HCT116 (cell line): Measurements from ENCODE around the gene CSNK2A1.

Experiments used
- POLR2A ChIP-seq: IDR thresholded peaks from 2 replicates; pipeline ENCODE4 v1.7.0; 2011; ENCODE audit warnings: borderline replicate concordance; ENCODE audit not compliant: insufficient read depth, insufficient read length; ENCODE audit errors: extremely low read depth
- SIN3A ChIP-seq: IDR thresholded peaks from 2 replicates; pipeline ENCODE4 v1.6.1; 2012; ENCODE audit warnings: low read depth
- TF ChIP-seq, protein P1 (sequence below), 3 experiments: fragments of 200-600 bp in 1 of 3; sonication (generic) in 1 of 3; IDR thresholded peaks in 2 of 3; conservative IDR thresholded peaks in 1 of 3; 2 replicates each; pipeline ENCODE4 v1.5.1; 2012 to 2017; ENCODE audit warnings: low read depth in 2 of 3, low read length in 2 of 3, antibody characterized with exemption in 1 of 3, borderline replicate concordance in 1 of 3, control low read depth in 1 of 3, mild to moderate bottlenecking in 1 of 3, mixed read lengths in 1 of 3, mixed run types in 1 of 3, moderate library complexity in 1 of 3; ENCODE audit not compliant: insufficient read depth in 1 of 3
- TF ChIP-seq, protein P2 (sequence below): IDR thresholded peaks from 2 replicates; pipeline ENCODE4 v1.6.1; 2012; ENCODE audit warnings: low read depth

DNA sequence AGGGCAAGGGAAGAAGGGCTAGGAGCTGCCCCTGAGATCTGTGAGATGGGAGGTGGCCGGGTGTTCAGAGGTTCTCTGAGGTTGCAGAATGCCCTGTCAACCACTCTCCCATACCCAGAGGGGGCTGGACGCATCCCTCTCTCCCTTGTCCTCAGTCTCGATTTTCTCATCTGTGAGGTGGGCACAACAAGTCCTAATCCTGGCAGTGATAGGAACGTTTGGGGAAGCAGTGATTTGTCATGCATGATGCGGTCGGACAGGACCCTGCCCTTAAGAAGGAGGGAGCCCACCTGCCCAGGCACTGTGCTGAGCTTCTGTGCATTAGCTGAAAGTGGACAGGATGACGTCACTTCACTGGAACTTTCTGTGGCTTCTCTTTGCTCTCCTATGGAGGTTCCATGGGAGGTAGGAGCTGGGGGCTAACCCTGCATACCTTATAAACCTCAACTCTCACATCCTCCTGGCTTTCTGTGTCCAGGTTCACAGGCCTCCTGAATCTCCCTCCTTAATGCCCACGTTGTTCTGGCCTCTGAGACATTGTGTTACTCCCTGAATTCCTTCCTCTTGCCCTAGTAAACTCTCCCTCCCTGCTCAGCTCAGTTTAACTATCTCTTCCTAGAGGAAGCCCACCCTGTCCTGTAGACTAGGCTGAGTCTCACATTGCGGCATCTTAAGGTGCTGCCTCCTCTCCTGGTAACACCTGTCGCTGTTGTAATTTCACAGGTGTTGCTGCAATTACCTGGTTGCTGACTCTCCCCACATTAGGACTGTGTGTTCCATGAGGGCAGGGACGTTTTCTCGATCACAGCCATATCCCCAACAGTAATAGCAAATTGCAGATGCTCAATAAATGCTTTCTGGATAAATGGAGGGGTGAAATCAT is 30.1 kb upstream of the CSNK2A1 start:
- TF ChIP-seq, protein P1, sequence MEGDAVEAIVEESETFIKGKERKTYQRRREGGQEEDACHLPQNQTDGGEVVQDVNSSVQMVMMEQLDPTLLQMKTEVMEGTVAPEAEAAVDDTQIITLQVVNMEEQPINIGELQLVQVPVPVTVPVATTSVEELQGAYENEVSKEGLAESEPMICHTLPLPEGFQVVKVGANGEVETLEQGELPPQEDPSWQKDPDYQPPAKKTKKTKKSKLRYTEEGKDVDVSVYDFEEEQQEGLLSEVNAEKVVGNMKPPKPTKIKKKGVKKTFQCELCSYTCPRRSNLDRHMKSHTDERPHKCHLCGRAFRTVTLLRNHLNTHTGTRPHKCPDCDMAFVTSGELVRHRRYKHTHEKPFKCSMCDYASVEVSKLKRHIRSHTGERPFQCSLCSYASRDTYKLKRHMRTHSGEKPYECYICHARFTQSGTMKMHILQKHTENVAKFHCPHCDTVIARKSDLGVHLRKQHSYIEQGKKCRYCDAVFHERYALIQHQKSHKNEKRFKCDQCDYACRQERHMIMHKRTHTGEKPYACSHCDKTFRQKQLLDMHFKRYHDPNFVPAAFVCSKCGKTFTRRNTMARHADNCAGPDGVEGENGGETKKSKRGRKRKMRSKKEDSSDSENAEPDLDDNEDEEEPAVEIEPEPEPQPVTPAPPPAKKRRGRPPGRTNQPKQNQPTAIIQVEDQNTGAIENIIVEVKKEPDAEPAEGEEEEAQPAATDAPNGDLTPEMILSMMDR (IDR thresholded peaks at IDR 0.05 in 2 of 3, conservative IDR thresholded peaks at IDR 0.05 in 1 of 3; ENCODE audit: borderline replicate concordance in 1 of 3, insufficient read depth in 1 of 3, low read depth in 2 of 3, low read length in 2 of 3) = no peak
- TF ChIP-seq, protein P2, sequence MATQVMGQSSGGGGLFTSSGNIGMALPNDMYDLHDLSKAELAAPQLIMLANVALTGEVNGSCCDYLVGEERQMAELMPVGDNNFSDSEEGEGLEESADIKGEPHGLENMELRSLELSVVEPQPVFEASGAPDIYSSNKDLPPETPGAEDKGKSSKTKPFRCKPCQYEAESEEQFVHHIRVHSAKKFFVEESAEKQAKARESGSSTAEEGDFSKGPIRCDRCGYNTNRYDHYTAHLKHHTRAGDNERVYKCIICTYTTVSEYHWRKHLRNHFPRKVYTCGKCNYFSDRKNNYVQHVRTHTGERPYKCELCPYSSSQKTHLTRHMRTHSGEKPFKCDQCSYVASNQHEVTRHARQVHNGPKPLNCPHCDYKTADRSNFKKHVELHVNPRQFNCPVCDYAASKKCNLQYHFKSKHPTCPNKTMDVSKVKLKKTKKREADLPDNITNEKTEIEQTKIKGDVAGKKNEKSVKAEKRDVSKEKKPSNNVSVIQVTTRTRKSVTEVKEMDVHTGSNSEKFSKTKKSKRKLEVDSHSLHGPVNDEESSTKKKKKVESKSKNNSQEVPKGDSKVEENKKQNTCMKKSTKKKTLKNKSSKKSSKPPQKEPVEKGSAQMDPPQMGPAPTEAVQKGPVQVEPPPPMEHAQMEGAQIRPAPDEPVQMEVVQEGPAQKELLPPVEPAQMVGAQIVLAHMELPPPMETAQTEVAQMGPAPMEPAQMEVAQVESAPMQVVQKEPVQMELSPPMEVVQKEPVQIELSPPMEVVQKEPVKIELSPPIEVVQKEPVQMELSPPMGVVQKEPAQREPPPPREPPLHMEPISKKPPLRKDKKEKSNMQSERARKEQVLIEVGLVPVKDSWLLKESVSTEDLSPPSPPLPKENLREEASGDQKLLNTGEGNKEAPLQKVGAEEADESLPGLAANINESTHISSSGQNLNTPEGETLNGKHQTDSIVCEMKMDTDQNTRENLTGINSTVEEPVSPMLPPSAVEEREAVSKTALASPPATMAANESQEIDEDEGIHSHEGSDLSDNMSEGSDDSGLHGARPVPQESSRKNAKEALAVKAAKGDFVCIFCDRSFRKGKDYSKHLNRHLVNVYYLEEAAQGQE = no peak
- TF ChIP-seq POLR2A (no peak), SIN3A (no peak)
